Skeletal muscle satellite cell (primary cell): Measurements from ENCODE around the gene SSBP4.

Experiments
- H3K27me3 ChIP-seq: 2 replicates; pipeline ENCODE4 v1.7.0; 2013; ENCODE audit warnings: low read length; ENCODE audit not compliant: control insufficient read depth, insufficient read depth
- H3K36me3 ChIP-seq: 2 replicates; pipeline ENCODE4 v1.7.0; 2013; ENCODE audit warnings: mild to moderate bottlenecking, control low read depth, low read length; ENCODE audit not compliant: insufficient read depth
- H3K4me1 ChIP-seq: 2 replicates; pipeline ENCODE4 v1.7.0; 2013; ENCODE audit warnings: low read length; ENCODE audit not compliant: control insufficient read depth, insufficient read depth
- H3K4me2 ChIP-seq: 2 replicates; pipeline ENCODE4 v1.7.0; 2013; ENCODE audit warnings: mild to moderate bottlenecking, low read length
- H3K4me3 ChIP-seq: 2 replicates; pipeline ENCODE4 v1.7.0; 2013; ENCODE audit warnings: low read length
- H3K9ac ChIP-seq: 2 replicates; pipeline ENCODE4 v1.7.0; 2013; ENCODE audit warnings: mild to moderate bottlenecking, low read depth, low read length, moderate library complexity
- H3K9me3 ChIP-seq: replicated peaks from 2 replicates; pipeline ENCODE4 v1.7.0; 2013; ENCODE audit warnings: mild to moderate bottlenecking, control low read depth, low read length

SSBP4 gene

DNA sequence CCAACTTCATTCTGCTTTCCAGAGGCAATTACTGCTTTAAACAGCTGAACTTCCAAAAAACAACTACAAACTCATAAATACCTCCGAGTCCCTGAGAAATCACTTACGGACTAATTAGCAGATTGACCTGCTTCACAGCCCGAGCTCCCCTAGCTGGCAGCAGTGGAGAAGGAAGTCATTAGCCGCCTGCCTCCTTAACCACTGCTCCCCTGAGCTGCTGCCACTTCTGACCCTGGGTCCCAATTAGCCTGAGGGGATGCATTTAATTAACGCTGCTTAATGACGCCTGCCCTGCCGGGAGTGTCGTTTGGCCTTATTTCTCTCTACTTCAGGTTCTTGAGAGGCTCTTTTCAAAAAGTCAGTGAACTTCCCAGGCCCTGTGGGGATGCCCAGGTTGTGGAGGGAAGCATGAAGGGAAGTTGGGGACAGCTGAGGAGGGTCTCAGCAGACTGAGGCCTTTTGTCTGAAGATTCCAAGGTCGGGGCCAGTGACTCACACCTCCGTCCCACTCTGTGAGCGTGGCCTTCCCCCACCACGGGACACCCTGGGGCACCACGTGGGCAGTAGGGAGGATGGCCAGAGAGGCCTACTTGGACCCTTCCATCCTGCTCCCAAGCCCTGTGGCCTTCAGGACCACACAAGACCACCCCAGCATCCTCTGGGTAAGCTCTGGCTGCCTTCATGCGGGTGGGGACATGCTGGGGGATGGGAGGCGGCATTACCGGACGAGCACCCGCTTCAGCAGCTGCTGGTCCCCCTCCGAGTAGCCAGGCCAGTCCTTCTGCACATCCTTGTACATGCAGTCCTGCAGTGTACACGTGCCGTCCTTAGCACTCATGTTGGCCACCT, 38.5 kb downstream of the SSBP4 start:
- Histone ChIP-seq H3K36me3 (peaks cover 54% of the 10 kb centered on the region), H3K4me1 (peaks cover 54% of the 10 kb centered on the region), H3K9ac (no peak overlapping the region), H3K4me2 (no peak overlapping the region), H3K9me3 (no peaks in the 10 kb centered on the region), H3K27me3 (no peaks in the 10 kb centered on the region), H3K4me3 (no peak overlapping the region)

DNA sequence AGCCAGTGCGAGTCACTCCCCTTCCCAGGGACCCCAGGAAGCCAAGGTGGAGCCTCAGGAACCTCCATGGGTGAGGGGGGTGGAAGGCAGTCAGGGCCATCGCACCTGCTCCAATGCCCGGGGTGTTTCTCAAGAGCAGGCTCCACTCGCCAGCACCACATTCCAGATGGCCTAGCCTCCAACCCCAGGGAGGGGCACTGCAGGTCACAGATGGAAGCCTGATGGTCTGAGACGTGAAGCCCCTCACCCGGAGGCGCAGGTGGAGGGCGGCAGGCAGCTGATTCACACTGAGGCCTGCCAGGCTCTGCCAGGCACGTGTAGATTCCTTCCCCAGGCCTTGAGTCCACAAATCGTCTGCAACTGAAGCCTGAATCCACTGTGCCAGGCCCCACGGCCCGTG, 41.7 kb downstream of the SSBP4 start:
- no peak overlapping the region for H3K4me3 ChIP-seq

DNA sequence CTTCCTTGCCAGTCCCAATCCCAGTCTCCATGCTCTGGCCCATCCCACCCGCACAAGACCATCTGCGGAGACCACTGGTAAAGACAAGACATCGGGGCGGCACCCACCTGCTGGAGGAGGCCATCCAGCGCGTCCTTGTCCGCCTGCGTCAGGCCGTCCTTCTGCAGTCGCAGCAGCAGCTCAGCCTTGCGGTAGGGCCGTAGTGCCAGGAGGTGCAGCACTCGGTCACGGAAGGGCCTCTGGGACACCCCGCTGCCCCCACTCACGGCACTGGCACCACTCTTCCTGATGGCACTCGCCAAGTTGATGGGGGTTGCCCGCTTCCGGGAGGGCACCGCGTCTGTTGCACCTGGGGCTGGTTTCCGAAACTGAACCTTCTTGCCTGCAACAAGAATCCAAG, 42.3 kb downstream of the SSBP4 start:
- H3K4me2 ChIP-seq = no peak overlapping the region
- no peak overlapping the region for H3K9ac ChIP-seq
- H3K27me3 ChIP-seq = no peaks in the 10 kb centered on the region
- H3K4me1 ChIP-seq = peaks cover 57% of the 10 kb centered on the region
- peaks cover 63% of the 10 kb centered on the region for H3K36me3 ChIP-seq
- H3K9me3 ChIP-seq = no peaks in the 10 kb centered on the region
- no peak overlapping the region for H3K4me3 ChIP-seq

More for the DNA sequence above, 41.7 kb downstream of the SSBP4 start:
- Histone ChIP-seq H3K4me1 (peaks cover 58% of the 10 kb centered on the region), H3K36me3 (peaks cover 69% of the 10 kb centered on the region), H3K9ac (no peak overlapping the region), H3K9me3 (no peaks in the 10 kb centered on the region), H3K27me3 (no peaks in the 10 kb centered on the region), H3K4me2 (peak overlapping the region; percentile 65)

DNA sequence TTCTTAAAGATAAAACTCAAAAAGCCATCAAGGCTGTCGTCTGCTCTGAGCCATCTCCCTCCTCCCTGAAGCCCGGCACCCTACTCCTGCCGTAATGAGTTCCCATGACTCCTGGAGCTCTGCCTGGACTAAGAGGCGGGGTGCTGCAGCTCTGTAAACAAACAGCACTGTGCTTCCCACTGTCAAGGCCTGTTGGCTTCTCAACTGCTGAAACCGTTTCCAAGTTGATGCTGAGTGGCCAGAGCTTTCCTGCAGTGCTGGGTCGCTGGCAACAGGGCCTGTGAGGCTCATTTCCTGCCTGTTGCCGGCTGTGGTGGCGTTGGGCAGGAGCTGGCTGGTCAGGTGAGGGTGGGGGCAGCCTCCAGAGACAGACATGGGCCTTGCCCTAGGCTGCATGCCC, 45.4 kb downstream of the SSBP4 start:
- Histone ChIP-seq H3K36me3 (peaks cover 51% of the 10 kb centered on the region), H3K4me3 (no peak overlapping the region), H3K9me3 (no peaks in the 10 kb centered on the region), H3K4me2 (no peak overlapping the region), H3K9ac (peak overlapping the region; percentile 4), H3K27me3 (no peaks in the 10 kb centered on the region), H3K4me1 (peaks cover 40% of the 10 kb centered on the region)

DNA sequence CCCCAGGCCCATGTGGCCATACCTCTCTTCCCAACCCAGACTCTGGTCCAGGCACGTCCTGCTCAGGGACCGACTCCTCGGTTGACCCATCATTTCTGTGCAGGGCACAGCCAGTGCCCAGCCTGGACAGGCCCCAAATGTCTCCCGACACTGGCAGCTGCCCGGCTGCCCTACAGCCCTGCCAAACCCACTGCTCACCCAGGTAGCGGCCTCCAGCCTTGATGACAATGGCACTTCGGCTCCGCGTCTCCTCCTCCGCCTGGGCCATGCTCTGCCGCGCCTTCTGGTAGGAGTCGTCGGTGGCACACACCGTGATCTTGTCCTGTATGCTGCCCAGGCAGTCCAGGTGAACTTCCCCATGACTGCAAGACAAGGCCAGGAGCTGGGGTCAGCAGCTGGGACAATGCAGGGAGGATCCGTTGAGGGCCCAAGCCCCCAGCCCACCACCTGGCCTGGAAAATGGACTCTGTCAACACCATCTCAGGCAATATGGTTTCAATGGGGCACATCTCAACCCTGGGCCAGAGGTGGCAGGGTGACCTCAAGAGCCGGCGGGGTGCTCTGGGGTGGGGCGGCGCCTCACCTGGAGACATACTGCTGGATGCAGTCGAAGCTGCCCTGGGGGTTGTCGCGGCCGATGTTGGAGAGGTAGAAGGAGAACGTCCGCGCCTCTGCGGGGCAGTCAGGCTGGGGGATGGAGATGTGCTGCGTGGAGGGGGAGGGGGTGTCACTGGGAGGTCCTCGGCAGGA, 46.2 kb downstream of the SSBP4 start:
- Histone ChIP-seq H3K4me1 (peaks cover 42% of the 10 kb centered on the region), H3K9me3 (no peaks in the 10 kb centered on the region), H3K4me2 (no peak overlapping the region), H3K9ac (peak overlapping the region; percentile 4), H3K27me3 (no peaks in the 10 kb centered on the region), H3K4me3 (no peak overlapping the region), H3K36me3 (peaks cover 54% of the 10 kb centered on the region)

DNA sequence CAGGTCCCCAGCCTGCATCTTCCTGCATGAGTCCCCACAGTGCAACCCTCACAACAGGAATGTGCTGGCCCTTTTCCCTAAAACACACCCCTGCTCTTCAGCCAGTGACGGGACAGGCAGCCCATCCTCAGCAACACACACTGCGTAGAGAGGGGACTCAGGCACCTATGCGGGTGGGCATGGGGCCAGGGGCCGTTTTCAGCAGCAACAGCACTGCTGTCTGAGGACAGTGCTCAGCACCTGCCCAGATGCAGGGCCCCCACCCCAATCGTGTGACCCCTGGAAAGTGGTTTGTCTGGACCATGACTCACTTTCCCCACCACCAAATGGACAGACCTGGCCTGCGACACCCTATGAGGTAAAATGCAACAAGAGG, 46.8 kb downstream of the SSBP4 start:
- H3K4me3 ChIP-seq = no peak overlapping the region
- H3K4me2 ChIP-seq = no peak overlapping the region
- no peak overlapping the region for H3K9ac ChIP-seq
- peaks cover 53% of the 10 kb centered on the region for H3K36me3 ChIP-seq
- peaks cover 38% of the 10 kb centered on the region for H3K4me1 ChIP-seq
- no peaks in the 10 kb centered on the region for H3K9me3 ChIP-seq
- no peaks in the 10 kb centered on the region for H3K27me3 ChIP-seq

DNA sequence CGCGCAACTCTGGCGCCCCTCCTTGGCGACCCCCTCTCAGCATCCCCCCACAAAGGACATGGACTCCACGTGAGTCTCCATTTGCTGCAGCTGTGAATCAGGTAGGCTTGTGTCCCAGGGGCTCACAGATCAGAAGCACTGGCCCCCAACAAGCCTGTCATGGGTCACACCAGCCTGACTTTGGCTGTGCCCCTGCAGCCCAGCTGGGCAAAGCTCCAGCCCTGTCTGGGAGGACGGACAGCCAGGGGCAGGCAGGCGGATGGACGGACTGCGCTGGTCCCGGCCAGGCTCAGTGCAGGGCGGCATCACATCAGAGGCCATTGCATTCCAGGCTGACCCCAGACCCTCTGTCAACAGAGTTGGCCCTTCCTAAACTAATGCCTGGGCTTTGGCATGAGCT, 47.2 kb downstream of the SSBP4 start:
- peaks cover 33% of the 10 kb centered on the region for H3K4me1 ChIP-seq
- no peak overlapping the region for H3K4me2 ChIP-seq

DNA sequence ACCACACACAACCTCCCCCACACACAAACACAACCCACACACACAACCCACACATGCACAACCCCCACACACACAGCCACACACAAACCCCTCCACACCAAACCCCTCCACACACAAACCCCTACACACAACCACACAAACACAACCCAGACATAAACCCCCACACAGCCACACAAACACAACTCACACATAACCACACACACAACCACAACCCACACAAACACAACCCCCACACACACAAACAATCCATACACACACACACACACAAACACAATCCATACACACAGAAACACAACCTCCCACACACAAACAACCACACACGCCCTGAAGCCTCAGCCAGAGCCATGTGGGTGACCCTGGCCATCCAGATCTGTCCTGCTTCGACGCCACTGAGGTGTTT, 48.8 kb downstream of the SSBP4 start:
- H3K9ac ChIP-seq = no peak overlapping the region

More for the DNA sequence above, 47.2 kb downstream of the SSBP4 start:
- Histone ChIP-seq H3K9ac (no peak overlapping the region), H3K27me3 (no peaks in the 10 kb centered on the region), H3K9me3 (no peaks in the 10 kb centered on the region), H3K4me3 (no peak overlapping the region), H3K36me3 (peaks cover 52% of the 10 kb centered on the region)

DNA sequence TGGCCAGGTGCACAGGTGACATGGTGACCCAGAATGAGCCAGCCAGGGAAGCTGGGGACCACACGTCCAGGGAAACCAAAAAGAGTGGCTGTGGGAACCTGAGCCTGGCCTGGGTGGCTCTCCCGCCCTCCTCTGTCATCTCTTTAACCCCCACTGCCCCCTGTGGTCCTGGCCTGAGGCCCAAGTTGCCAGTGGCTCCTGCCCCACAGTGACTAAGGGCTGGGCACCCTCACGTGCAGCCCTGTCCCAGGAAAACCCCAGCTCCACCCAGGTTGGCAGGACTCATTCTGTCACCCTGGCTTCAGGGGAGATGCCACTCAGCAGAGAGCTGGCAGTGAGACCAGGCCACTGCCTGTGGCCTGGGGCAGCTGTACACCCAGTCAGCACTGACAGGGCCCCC, 49.3 kb downstream of the SSBP4 start:
- peaks cover 29% of the 10 kb centered on the region for H3K4me1 ChIP-seq
- peaks cover 37% of the 10 kb centered on the region for H3K36me3 ChIP-seq
- H3K27me3 ChIP-seq = no peaks in the 10 kb centered on the region
- H3K9ac ChIP-seq = no peak overlapping the region
- H3K4me3 ChIP-seq = no peak overlapping the region
- no peak overlapping the region for H3K4me2 ChIP-seq
- no peaks in the 10 kb centered on the region for H3K9me3 ChIP-seq

More for the DNA sequence above, 48.8 kb downstream of the SSBP4 start:
- no peaks in the 10 kb centered on the region for H3K9me3 ChIP-seq
- H3K4me3 ChIP-seq = no peak overlapping the region
- no peaks in the 10 kb centered on the region for H3K27me3 ChIP-seq
- peaks cover 29% of the 10 kb centered on the region for H3K4me1 ChIP-seq
- peaks cover 38% of the 10 kb centered on the region for H3K36me3 ChIP-seq
- H3K4me2 ChIP-seq = no peak overlapping the region

DNA sequence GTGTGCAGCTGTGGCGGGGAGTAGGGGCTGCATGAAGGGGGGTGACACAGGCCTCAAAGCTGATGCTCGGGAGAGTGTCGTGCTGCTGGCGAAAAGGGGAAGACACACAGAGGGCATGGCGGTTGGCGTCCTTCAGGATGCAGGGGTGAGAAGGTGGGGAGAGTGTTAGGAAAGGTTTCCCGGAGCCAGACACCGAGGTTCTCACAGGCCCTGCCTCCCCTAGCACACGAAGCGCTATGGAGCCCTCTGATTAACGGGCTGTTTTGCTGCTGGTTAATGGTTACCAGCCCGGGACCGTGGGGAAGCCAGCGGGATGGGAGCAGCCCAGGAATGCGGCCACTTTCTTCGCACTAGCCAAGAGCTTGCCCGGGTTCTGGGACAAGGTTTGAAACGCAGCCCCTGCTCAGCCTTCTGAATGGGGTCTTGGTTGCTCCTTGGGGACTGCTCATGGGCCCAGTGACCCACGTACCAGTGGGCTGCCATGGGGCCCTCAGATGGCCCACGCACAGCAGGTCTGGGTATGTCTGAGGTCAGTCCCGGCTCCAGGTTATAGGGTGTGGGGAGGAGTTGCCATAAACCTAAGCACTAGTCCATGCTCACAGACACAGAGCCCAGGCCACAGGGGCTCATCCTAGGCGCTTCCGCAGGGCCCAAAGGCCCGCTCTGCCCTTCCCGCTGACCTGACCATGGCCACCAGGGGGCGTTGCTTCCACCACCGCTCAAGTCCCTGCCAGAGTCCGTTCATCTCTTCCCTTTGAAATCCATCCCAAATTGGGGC, 50.1 kb downstream of the SSBP4 start:
- no peak overlapping the region for H3K4me2 ChIP-seq
- peaks cover 34% of the 10 kb centered on the region for H3K36me3 ChIP-seq
- peaks cover 24% of the 10 kb centered on the region for H3K4me1 ChIP-seq
- H3K9me3 ChIP-seq = no peaks in the 10 kb centered on the region
- no peaks in the 10 kb centered on the region for H3K27me3 ChIP-seq
- peak overlapping the region; percentile 5 for H3K9ac ChIP-seq
- no peak overlapping the region for H3K4me3 ChIP-seq

DNA sequence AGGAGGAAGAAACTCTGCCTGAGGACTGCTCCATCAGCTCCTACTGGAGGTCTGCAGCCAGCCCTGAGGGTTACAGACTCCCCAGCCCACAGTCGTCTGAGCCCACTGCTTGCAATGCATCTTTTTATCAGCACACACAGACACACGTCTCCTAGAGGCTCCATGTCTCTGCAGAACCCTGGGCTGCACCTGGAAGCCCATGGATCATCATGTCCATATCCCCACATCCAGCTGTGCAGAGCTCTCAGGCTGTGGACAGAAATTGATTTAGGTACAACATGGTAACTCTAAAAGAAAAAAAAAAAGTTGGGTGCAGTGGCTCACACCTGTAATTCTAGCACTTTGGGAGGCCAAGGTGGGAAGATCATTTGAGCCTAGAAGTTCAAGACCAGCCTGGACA, 51.6 kb downstream of the SSBP4 start:
- no peak overlapping the region for H3K9ac ChIP-seq
- no peak overlapping the region for H3K4me2 ChIP-seq
- peaks cover 12% of the 10 kb centered on the region for H3K4me1 ChIP-seq
- H3K36me3 ChIP-seq = peaks cover 24% of the 10 kb centered on the region
- H3K4me3 ChIP-seq = no peak overlapping the region
- H3K27me3 ChIP-seq = no peaks in the 10 kb centered on the region
- H3K9me3 ChIP-seq = no peaks in the 10 kb centered on the region
